ENCODE data around the gene TMEM225B.

- TF ChIP-seq EZH2phosphoT487 (IDR thresholded peaks at IDR 0.05; ENCODE audit: borderline replicate concordance, low read length) (no peak), CTCF (conservative IDR thresholded peaks at IDR 0.05; ENCODE audit: low read depth, low read length) (peak; percentile 60), EZH2 (IDR thresholded peaks at IDR 0.05; ENCODE audit: low read length, unreplicated experiment) (no peak)
Measured at GRCh38 chr7:99616359-99617191, 18.5 kb downstream of the TMEM225B start, which contains the start of gene ZSCAN25.

Measured in PC-3 (cell line).